A549 (cell line): ENCODE data around the gene NUDT1.

Source experiments
- CTCF ChIP-seq: fragments of >200 bp; sonication (Bioruptor Twin); formaldehyde crosslinking; IDR thresholded peaks from 3 replicates; pipeline ENCODE4 v1.5.1; 2016
- MAZ ChIP-seq: fragments of 150-350 bp; IDR thresholded peaks from 2 replicates; pipeline ENCODE4 v1.6.1; 2014; ENCODE audit warnings: antibody characterized with exemption, low read depth, low read length, borderline replicate concordance
- RFX5 ChIP-seq: fragments of 450-650 bp; IDR thresholded peaks from 2 replicates; pipeline ENCODE4 v1.7.1; 2014; ENCODE audit warnings: antibody characterized with exemption, mild to moderate bottlenecking, moderate library complexity

- TF ChIP-seq RFX5 (no peak), CTCF (no peak), MAZ (no peak)
Observed at GRCh38 chr7:2271273-2272026, 29.4 kb downstream of the NUDT1 start.
